Effector CD4-positive, alpha-beta T cell (primary cell): Measurements from ENCODE around the gene XPNPEP2.
"Not testable (repeated sequence)": the region's sequence is repeated elsewhere in the genome, so short reads cannot be mapped to it uniquely, and the experiment has no call there.

Experiments used
- DNase-seq: peaks from one replicate; pipeline ENCODE4 v3.0.0-alpha.2; 2020

The XPNPEP2 gene

DNA sequence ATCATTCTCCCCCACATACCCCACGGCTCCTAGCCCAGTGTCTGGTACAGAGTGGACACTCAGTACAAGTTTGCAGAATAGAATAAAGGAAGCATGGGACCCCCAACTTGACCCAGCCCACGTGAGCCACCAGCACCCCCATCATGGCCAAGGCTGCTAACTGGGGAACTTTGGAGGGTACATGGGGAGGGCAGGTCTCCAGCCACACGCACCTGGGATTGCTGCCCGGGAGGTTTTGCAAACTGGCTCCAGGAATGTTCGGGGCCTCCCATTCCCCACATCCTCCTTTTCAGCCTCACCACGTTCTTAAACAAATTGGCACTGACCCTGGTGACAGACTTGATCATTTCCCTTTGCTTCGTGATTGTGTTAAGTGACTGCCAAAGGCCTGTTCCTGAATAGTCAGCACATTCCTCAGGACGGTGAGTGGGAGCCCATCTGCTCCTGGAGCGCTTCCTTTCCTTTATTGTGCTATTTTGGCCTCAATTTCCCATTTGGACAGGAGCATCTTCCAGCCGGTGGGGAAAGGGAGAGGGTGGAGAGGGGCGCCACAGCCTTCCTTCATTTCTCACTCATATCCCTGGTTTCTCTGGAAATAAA lies 18.7 kb upstream of the XPNPEP2 start:
- DNase-seq = no peak

GRCh38 chrX:129720741-129721140 lies 18.0 kb upstream of the XPNPEP2 start:
- no peak for DNase-seq

DNA sequence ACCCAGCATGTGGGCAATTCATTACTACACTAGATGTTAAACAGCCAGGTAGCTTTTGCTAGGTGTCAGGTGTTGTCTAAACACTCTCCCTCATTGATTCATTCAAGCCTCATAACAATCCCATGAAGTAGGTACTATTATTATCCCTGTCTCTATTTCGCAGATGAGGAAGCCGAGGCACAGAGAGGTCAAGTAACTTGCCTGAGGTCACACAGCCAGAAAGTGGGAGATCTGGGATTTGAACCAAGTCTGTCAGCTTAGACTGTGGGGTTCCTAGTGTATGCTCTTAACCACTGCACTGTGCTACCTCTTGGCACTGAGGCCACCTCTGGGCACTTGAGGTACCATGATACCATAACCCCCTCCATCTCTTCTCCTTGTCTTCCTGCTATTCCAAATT lies 17.4 kb upstream of the XPNPEP2 start:
- DNase-seq = no peak

DNA sequence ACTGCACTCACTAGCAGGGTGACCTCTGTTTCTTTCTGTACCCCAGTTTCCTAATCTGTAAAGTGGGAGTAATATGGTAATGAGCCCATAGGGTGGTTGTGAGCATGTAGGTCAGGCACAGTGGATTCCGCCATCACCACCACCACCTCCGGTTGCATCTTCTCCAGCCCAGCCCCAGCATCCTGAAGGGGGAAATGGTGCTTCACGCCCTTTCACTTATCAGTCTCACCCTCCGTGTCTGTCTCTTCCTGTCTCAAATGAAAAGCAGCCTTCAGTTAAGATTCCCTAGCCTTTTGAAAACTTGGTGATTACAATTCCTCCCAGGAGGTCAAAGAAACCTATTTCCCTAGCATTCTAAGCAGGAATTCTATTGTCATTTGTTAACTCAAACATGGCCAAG lies 16.9 kb upstream of the XPNPEP2 start:
- no peak for DNase-seq

- DNase-seq = no peak
Measured at GRCh38 chrX:129723511-129723910, 15.3 kb upstream of the XPNPEP2 start.

- DNase-seq = no peak
Measured at GRCh38 chrX:129724754-129725153, 14.0 kb upstream of the XPNPEP2 start.

DNA sequence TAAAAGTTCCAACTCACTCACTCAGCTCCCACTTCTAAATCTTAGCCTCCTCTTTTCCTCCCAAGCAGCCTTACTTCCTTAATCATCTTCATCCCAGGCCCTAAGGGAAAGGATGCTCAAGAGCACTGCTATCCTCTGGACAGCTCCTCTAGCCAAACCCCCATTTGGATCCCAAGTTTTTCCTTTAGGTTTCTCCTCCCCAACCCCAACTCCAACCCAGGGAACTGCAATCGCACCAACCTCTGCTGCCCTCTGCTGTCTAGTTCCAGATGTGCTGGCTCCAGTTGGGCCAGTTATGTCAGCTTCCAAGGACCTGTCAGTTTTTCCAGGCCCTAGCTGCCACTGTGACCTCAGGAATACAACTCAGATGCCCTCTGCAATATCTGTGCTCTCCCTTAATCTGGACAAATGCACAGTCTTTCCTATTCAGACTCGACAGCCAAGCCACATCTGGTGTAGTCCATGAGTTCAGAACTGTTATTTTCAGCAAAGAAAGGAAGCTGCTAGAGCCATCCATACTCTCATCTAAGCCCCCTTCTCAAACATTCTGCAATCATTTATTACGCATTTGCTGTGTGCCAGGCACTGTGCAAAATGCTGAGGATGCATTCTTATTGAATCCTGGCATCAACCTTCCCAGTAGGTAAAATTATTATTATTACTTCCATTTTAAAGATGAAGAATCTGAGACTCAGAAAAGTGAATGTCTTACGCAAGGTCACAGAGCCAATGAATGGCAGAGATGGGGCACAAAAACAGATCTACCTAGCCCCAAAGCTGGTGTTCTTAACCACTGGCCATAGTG lies 12.3 kb upstream of the XPNPEP2 start:
- DNase-seq = no peak

DNA sequence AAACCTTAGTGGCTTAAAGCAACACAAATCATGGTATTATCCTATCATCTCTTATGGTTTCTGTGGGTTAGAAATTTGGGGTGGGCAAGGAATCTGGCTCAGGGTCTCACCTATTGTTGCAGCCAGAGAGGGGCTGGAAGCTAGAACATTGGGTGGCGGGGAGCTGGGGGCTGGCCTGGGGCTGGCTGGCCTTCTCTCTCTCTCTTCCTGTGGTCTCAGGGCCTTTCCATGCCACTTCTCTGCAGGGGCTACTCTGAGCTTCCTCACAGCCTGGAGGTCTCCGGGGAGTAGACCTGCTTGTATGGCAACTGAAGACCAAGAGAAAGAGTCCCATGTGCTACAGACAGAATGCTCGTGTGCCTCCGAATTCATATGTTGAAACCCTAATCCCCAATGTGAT lies 10.7 kb upstream of the XPNPEP2 start:
- no peak for DNase-seq

GRCh38 chrX:129731228-129731627 lies 7.6 kb upstream of the XPNPEP2 start:
- no peak for DNase-seq

GRCh38 chrX:129732857-129733256 lies 5.9 kb upstream of the XPNPEP2 start:
- no peak for DNase-seq

- DNase-seq = no peak
Measured at GRCh38 chrX:129733335-129733734, 5.4 kb upstream of the XPNPEP2 start.

DNA sequence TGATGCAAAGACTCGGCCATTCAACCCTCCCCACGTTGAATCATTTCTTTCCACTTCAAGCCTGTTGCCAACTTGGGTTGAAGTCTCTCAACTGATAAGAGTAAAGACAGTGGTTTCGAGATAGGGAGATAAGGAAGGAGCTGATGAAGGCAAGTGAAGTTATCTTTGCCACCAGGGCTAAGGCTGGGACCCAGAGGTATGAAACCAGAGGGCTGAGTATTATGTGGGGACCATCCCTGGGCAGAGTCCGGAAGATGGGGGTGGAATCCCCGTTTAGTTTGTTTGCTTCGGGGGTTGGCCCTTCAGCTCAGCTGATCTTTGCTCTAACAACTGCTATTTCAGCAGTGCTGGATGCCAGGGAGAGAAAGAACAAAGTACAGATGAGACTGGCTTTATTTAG lies 2.3 kb upstream of the XPNPEP2 start:
- no peak for DNase-seq

GRCh38 chrX:129737916-129738315 lies 863 bp upstream of the XPNPEP2 start:
- no peak for DNase-seq

GRCh38 chrX:129739578-129739977 lies 799 bp downstream of the XPNPEP2 start:
- DNase-seq = no peak

GRCh38 chrX:129741880-129742758 lies 3.3 kb downstream of the XPNPEP2 start:
- DNase-seq = no peak

GRCh38 chrX:129742759-129743152 lies 4.0 kb downstream of the XPNPEP2 start:
- DNase-seq = not testable (repeated sequence)

DNA sequence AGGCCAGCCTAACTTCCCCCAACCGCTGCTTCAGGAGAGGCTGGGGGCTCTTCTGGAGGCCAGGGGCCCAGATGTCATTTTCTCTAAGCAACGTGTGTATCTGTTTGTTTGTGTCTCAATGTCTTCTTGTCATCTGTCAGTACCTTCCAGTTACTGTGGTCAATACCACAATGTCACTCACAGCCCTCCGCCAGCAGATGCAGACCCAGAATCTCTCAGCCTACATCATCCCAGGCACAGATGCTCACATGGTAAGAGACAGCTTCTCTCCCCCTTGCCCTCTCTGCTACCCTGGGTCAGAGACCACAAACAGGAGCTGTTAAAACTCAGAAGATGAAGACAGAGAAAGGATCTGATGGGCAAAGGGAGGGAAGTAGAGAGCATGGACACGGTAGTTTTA lies 5.0 kb downstream of the XPNPEP2 start:
- no peak for DNase-seq

- no peak for DNase-seq
Measured at GRCh38 chrX:129744861-129745321, 6.1 kb downstream of the XPNPEP2 start.

GRCh38 chrX:129746557-129747470 lies 8.0 kb downstream of the XPNPEP2 start:
- DNase-seq = no peak

DNA sequence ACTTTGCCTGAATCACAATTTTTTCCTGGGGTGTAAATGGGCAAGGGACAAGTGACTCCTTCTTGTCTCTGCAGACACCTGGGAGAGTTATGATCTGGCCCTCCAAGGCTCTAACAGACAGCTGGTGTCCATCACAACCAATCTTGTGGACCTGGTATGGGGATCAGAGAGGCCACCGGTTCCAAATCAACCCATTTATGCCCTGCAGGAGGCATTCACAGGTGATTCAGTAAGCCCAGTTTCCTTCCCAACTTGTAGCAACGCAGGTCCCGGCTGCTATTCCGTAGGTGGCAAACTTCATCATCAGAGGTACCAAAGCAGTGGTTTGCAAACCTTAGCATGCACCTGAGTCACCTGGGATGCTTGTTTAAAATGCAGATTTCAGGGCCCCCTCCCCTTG lies 8.8 kb downstream of the XPNPEP2 start:
- no peak for DNase-seq

- DNase-seq = no peak
Measured at GRCh38 chrX:129748305-129748704, 9.5 kb downstream of the XPNPEP2 start.

- DNase-seq = no peak
Measured at GRCh38 chrX:129749069-129749468, 10.3 kb downstream of the XPNPEP2 start.
